Epidermal melanocyte (primary cell): Measurements from ENCODE around the gene SPACA9.

Experiments
- DNase-seq: peaks from one replicate; pipeline ENCODE4 v3.0.0; 2011; ENCODE audit warnings: low spot score; ENCODE audit not compliant: insufficient read length

The SPACA9 gene

DNA sequence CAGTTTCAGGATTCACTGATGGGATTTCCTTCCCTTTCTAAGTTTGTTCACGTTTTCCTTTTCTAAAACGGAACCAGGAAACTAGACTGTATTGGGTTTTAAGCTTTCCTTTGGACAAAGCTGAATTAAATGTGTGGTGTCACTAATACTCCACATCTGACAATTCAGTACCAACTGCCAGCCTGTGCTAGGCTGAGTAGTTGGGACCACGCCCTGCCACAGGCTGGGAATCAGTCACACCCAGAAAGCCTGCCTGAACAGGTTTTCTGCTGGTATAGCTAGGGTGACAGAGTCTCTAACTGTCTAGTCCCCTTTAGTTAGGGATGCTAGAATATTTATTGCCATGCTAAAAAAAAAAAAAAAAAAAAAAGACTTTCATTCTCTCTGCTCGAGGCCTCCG, 15.6 kb downstream of the SPACA9 start:
- no peak for DNase-seq

DNA sequence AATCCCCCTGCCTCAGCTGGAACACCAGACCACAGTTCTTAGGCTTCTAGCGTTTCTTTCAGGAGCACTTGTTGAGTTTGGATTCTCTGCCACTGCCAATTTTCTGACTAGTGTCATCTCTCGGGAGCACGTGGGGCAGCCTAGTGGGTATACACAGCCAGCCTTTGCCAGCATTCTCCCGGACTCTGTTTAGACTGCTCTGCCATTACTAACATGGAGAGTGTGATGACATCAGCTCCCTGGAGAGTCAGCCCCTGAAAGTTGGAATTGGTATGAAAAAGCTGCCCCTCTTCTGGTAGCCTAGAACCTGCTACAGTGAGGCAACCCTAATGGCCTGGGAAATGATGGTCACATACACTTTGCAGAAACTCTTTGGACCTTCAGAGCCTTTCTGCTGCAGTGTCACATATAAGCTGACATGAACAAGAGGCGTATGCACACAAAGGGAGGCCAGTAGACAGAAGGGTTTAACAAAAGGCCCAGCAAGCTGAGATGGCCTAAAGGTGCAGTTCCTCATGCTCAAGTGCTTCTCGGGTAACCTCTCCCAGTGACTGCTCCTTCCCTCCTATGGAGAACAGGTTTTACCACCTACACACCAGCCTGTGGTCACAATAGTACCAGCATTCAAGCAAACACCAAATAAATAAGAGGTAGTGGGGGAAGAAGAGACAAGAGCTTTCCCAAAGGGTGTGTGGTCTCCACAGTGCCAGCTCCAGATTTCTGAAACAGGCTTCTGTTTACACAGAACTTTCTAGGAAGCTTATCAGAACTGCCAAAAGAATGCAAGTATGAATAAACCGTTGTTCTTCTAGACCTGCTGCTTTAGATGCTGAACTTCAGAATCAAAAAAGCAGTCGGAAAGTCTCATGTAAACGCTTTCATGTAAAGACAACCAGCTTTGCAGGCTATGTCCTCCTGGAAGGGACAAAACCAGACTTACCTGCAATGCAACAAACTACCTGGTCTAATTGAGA, 16.5 kb downstream of the SPACA9 start:
- no peak for DNase-seq

DNA sequence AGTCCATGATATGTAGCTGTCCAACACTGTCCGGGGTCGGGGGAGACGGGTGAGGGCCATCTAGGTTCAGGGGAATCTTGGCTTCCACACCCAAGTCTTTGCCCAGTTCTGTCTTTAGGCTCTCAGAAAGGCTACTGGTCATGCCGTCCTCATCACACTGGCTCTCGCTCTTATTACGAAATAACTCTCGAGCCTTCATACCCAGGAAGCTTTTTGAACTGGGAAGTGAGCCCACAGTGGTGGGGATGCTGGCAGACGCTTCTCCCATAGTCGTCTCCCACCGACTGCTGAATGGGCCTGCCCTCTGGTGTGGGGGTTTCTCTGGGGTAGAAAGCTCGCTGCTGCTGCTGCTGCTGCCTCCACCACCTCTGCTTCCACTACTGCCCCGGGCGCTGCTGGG, 17.6 kb downstream of the SPACA9 start:
- no peak for DNase-seq

DNA sequence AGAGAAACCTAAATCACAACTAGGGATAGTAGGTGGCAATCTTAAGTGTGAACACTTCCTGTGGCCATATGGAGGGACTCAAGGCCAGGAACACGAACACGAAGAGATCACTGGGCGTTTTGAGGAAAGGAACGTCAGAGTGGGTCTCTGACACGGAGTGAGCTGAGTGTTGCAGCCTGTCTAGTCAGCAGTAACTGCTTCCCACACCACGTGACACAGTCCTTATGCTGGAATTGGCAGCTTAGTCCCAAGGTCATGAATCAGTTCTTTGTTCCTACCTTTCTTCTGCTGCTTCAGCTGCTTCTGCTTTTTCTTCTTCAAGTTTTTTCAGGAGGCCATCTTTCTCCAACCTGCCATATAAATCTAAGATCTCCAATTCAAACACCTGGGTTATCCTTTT, 18.2 kb downstream of the SPACA9 start:
- peak; percentile 81 for DNase-seq

DNA sequence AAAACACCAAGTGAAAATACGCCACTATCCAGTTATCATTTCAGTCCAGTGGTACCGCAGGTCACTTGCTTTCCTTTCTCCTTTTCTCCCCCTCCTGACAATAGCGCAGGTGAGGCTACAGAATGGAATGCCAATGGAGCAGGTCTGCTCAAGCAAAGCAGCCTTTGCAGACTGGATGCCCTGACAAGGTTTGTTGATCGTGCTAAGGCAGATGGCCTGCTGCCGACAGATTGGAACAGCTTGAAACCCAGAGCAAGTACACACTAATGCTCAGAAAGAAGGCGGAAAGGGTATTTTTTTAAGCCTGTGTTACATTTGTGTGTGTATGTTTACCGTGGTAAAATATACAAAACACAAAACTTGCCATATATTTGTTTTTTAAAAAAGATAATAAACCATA, 19.4 kb downstream of the SPACA9 start:
- no peak for DNase-seq

DNA sequence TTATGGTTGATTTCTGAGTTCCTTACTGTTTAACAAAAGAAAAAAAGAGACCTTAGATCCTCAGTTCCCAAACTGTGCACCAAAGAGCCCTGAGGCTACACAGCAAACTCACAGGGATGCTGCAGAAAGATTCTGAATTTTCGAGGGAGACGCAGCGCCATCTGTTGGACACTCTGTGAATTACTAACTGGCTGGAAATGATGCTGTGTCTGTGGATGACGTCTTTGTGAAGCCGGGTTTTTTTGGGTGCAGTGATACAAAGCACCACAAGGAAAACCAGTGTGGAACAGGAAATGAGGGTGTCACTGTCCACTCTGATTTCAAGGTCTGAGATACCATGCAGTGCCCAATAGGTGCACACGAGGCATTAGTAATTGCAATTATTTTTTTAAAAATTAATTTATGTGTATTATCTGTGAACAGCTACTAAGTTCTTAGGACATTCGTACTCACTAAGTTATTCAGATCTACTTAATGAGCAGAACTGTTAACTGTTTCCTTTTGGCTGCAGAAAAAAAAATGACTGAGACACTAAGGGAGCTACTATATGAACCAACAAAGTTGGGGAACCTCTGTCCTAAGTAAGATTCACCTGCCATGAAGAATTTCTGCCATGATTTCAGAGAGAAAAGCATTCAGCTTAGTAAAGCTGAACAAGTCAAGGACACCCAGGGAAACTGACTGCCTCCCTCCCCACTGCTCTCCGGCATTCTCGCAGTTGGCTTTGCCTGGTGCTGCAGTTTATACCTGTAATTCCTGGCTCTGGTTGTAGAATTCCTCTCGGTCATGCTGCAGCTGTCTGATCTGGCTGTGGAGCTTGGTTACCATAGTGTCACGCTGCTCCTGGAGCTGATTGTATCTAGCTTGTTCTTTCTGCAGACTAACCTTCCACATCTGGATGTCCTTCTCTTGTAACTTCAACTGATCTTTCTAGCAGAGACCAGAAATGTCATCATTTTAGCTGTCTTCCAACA, 23.4 kb downstream of the SPACA9 start:
- DNase-seq = peak; percentile 88

DNA sequence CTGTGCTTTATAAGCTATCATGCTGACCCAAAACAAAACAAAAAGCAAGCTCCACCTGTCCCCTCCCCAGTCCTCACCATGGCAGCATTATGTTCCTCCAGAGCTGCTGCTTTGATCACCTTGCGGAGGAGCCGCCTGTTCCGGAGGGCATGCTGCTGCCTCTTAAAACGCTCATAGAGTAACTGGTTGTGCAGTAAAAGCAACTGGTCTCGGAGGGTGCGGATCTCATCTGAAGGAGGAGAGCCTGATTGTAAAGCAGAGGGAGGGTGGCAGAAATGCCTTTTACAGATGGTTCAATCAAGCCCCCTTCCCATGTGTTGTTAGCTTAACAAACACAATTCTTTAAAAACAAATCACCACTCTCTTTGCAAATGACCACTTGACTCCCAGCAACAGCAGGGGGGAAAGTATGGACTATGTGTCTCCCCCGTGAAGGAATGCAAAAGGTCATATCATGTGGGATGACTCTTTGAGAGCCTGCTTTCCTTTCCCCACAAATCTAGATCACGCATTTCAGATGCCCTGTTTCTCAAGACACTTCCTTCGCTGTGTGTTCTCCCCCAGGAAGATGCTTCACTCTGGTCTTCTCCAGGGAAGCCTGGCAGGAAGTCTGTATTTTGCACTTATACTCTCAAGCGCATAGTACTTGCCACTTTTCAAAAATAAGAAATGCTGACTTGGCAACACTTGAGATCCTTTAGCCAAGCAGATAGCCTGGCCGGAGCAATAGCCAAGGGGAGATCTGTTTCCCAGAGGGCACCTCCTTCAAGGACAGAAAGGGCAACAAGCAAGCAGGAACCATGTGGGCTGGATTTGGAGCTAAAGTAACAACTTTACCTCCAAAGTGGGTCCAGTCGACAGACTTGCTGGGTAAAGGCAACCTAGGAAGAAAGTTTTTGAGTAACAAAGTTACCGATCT, 25.1 kb downstream of the SPACA9 start:
- DNase-seq = no peak

DNA sequence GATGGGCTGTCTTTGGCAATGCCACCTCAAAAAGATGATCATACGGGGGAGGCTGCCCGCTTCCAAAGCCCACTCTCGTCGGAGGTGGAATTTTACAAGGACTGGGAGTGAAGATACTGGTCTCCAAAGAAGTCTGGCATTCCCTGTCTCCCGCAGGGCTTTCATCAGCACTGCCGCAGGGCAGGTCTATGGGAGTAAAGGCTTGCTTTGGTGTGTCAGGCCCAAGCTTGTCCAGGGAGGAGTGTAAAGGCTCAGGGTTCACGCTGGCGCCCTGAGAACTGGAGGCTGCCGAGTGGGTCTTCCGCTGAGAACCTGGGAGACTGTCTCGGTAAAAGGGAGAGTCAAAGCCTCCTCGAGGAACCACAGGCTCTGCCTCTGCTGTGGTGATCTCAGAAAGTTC, 27.0 kb downstream of the SPACA9 start:
- no peak for DNase-seq

DNA sequence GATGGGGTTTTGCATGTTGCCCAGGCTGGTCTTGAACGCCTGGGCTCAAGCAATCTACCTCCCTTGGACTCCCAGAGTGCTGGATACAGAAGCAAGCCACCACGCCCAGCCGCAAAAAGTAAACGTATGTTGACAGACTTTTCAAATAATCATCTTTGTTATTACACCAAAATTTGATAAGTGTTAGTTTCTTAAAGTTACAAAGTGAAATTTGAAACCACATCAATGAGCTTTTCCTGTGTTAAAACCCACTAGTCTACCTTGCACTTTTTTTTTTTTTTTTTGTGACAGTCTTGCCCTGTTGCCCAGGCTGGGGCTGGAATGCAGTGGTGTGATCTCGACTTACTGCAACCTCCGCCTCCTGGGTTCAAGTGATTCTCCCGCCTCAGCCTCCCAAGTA, 29.9 kb downstream of the SPACA9 start:
- no peak for DNase-seq

DNA sequence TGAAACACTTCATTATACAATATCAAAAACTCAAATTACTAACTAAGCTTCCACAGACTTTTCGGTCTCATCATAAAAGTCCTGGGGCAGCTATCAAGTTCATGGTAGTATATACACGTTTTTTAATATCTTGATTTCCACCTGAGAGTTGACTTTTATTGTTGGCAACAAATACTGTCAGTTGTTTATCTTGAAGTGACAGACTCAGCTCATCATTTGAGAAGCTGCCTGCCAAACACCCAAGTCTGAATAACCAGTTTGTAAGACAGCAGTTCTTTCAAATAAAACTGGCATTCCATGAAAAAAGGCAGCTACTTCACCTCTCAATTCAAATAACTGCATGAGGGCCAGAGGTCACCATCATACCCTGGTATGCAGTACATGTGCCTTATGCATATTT, 30.6 kb downstream of the SPACA9 start:
- DNase-seq = no peak

DNA sequence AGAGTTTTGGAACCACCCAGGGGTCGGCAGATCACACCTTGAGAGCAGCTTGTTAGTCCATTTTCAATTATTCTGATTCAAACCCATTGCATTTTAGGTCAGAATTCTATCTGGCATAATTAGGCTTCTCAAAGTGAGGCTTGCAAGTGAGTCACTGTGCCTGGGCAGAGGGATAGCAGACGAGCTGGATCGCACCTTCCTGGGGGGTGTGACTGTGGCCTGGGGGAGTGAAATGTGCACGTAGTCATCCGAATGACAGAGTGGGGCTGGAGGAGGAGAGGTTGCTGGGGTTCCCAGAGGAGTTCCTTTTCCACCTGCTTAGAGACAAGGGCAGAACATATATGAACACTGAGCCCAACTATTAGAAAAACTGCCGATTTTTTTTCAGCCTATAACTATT, 31.7 kb downstream of the SPACA9 start:
- no peak for DNase-seq

DNA sequence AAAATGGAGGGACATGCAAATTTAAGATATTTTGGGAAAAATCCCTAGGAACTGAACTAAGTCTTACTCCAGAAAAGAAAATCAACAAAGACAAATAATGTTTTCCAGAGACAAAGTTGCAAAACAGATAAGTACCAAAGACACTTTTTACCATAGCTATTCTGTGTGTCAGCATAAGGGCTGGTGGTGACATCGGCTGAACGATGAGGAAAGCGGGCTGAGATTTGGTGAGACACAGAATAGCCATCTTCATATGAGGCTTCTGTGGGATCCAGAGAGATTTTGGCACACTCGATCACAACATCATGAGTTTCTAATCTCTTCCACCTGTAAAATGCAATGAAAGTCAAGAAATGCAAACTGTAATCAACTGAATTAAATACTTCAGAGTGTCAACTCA, 33.4 kb downstream of the SPACA9 start:
- no peak for DNase-seq

DNA sequence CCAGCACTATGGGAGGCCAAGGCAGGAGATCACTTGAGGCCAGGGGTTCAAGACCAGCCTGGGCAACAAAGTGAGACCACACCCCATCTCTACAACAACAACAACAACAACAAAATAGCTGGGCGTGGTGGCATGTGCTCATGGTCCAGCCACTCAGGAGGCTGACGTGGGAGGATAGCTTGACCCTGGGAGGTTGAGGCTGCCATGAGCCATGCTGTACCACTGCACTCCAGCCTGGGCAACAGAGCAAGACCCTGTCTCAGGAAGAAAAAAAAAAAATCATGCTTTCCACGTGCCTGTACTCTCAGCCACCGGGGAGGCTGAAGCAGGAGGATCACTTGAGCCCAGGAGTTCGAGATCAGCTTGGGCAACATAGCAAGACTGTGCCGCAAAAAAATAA, 36.2 kb downstream of the SPACA9 start:
- DNase-seq = no peak

DNA sequence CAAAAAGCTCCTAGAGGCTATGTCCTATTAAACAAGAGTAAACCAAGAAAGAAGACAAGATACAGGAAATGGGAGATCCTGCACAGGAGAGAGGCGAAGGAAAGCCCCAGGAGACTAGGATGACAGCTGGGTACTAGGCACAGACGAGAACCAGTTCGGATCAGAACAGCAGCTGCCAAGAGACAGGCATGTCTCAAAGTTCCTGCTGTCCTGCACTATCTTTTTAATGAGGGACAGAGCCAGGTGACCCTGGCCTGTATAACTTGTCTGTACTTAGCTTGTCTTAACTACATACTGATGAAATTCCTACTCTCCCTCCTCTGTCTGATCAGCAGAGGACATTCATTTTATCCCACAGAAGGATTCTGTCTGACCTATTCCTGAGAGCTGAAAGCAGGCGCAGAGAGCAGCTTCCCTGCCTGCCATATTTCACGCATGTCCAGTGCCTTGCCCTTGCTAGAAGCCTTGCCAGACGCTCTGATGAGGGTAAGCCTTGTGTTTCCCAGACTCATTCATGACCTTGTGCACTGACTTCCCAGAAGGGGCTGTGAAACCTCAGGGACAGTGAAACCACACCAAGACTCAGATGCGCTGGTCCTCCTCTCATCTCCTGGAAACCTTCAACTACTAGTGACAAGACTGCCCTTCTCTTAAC, 41.0 kb downstream of the SPACA9 start:
- DNase-seq = no peak

DNA sequence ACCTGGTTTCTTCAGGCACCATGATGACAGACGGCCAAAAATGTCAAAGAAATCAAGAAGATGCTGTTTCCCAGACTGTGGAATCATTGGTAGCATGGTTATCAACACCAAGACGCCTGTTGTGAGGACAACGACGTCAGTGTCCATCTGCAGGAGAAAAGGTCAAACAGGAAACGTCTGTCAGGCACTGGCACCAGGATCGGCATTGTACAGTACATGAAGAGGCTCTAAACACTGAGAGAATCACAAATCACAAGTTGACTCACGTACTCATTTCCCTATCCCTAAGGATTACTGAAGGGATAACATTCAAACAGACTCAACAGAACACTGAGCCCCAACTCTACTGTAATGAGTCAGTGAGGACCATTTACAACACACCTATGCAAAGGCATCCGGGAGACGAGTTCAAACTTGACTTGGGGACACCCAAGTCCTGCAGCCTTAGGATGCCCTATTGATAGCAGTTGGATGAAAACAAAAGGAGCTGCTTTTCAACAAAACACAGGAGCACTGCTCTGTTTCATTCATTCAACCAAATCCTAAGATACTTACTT, 44.7 kb downstream of the SPACA9 start:
- no peak for DNase-seq

DNA sequence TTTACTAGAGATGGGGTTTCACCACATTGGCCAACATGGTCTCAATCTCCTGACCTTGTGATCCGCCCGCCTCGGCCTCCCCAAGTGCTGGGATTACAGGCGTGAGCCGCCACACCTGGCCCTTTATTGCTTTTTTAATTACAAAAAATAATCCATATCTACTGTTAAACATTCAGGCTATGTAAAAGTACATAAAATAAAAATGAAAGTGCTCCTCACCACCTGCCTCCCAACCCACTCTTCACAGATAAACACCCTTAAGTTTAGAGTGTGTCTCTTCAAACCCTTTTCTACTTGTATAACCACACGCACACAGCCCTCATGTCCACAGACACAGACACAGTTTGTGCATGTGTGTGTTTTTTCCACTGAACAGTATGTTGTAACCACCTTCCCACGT, 49.0 kb downstream of the SPACA9 start:
- DNase-seq = no peak

DNA sequence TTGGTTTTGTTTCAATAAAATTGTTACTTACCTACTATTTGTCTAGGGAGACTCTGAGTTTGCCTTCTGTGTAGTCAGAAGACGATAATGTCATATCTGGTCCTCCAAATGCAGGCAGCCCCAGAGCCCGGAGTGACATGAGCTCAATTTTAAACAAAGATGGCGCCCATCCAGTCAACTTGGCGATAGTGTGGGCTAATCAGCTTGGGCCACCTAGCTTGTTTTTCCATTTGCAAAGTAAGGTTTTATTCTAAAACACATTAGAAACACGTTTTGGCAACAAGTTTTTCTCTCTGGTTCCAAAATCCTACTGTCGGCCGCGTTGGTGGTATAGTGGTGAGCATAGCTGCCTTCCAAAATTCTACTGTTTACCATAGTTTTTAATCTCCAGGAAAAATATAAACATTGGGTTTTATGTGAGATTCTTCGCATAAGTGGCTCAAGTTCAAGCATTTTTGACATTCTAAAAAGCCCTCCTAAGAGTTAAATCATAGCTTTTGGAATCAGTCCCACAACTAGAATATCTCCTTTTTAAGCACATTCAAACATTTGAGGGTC, 52.6 kb downstream of the SPACA9 start:
- no peak for DNase-seq

DNA sequence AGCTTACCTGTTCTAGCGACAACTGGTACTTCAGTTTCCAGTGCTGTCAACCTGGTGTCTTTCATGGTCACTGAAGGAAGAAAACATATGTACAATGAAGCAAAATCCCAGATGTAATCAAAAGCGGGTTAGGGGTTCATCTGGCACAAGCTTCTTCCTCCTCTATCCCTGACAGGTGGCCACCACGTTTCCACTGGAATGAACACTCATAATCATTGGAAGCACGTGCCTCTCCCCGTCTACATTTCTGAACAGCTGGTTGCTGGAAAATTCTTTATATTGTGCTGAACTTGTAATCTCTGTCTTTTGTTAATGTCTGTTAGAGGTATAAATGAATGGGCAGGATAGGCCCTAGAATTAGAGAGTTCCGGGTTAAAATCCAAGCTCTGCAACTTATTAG, 56.3 kb downstream of the SPACA9 start:
- DNase-seq = no peak

DNA sequence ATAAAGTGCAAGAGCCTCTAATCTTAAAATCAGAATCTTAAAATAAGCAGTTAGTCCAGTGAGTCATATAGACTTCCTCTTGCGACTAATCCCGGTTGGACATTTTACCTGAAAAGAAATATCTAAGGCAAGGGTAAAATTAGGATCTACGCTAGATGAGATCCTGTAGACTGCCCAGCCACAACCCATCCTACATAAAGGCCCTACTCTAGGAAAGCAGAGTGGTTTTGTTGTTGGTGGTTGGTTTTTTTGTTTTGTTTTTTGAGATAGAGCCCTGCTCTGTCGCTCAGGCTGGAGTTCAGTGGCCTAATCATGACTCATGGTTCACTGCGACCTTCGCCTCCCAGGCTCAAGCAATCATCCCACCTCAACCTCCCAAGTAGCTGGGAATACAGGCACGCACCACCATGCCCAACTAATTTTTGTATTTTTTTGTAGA, 58.8 kb downstream of the SPACA9 start:
- DNase-seq = no peak

DNA sequence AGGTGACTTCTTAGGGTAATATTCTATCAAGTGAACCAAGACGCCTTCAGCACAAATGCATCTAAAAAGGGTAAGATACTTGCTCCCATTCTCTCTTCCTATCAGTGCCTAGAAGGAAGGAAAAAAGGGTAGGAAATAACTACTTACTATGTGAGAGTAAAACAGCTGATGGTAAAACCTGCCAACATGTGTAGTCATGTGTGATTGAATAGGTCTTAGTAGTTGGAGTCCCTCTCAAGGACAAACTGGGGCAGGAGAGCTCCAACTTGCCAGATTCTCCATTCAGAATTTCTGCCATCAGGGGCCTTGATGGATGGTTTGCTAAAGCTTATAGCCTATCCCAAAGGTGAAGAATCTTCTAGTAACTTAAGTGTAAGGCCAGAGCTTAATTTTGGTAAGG, 60.5 kb downstream of the SPACA9 start:
- no peak for DNase-seq
